ENCODE results near the gene KRTAP5-6.

The KRTAP5-6 gene

GRCh38 chr11:1734641-1735081 is 37.7 kb downstream of the KRTAP5-6 start:
- DNase-seq: no peak

DNA sequence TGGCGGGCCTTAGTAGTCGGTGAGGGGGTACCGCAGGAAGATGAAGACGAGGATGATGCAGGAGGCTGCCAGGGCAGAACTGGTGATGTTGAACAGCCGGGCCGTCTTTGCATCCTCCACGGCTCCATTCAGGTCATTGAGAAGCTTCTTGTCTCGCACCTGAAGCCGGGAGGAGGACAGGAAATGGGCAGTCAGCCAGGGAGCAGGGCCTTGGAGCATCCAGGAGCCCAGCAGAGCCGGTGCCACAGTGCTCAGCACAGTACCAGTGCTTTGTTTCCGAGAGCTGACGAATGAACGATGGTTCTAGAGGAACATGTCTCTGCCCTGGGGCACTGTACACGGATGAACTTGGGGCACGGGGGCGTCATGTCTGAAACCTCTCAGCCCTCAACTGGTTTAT is 38.3 kb downstream of the KRTAP5-6 start:
- DNase-seq: no peak

DNA sequence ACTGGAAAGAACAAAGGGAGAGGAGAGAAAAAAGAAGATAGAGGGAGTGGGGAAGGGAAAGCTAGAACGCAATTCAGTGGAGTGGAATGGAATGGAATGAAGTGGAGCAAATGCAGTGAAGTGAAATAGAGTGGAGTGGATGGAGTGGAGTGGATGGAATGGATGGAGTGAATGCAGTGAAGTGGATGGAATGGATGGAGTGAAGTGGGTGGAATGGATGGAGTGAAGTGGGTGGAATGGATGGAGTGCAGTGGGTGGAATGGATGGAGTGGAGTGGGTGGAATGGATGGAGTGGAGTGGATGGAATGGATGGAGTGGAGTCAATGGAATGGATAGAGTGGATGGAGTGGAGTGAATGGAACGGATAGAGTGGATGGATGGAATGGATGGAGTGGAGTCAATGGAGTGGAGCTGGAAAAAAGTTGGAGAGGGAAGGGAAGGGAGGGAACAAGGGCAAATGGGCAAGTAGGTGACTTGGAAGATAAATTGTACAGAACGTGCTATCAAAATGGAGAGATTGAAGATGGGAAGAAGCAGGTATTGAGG is 39.5 kb downstream of the KRTAP5-6 start:
- DNase-seq: no peak

- no peak for DNase-seq
Observed at GRCh38 chr11:1737080-1737757, 40.2 kb downstream of the KRTAP5-6 start.

DNA sequence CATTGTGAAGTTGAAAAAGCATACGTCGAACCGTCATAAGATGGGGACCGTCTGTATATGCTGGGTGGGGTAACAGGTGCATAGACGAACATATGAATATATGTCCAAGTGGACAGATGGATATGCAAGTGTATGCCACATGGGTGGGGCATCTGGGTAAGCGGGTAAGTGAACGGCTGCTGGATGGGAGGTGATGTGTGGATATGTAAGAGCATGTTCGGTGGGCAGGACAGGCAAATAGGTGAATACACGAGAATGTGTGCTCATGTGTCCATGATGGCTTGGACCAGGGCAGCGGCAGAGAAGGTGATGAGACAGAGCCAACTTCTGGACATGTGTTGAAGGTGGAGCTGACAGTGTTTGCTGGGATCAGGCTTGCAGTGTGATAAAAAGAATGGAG is 41.4 kb downstream of the KRTAP5-6 start:
- DNase-seq: no peak

GRCh38 chr11:1739576-1739975 is 42.6 kb downstream of the KRTAP5-6 start:
- no peak for DNase-seq

- no peak for DNase-seq
Observed at GRCh38 chr11:1740786-1741530, 44.0 kb downstream of the KRTAP5-6 start.

DNA sequence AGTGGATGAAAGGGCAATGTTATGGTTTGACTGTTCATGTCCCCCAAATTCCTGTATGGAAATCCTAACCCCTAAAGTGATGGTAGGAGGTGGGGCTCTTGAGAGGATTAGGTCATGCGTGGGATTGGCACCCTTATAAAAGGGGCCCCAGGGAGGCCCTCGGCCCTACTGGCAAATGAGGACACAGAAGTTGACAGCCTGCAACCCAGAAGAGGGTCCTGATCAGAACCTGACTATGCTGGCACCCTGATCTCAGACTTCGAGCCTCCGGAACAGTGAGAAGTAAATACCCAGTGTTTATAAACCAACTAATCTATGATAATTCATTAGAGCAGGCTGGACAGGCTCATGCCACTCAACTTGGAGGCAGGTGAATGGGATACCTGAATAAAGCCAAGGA is 44.7 kb downstream of the KRTAP5-6 start:
- DNase-seq: no peak

DNA sequence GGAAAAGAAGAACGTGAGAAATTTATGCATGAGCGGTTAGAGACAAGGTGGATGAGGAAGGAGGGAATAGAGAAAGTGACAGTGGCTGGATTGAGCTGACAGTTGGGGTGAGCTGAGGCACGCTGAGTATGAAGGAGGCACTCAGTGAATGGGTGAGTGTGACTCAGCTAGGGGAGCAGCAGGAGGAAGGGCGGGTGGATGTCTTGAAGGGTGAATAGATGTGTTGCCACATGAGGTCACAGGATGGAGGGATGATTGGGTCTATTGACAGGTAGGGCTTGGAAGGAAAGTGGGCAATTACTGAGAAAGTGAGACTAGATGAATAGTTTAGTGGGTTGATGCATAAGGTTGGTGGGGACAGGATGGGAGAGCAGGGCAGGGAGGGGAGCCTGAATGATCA is 45.4 kb downstream of the KRTAP5-6 start:
- DNase-seq: no peak

DNA sequence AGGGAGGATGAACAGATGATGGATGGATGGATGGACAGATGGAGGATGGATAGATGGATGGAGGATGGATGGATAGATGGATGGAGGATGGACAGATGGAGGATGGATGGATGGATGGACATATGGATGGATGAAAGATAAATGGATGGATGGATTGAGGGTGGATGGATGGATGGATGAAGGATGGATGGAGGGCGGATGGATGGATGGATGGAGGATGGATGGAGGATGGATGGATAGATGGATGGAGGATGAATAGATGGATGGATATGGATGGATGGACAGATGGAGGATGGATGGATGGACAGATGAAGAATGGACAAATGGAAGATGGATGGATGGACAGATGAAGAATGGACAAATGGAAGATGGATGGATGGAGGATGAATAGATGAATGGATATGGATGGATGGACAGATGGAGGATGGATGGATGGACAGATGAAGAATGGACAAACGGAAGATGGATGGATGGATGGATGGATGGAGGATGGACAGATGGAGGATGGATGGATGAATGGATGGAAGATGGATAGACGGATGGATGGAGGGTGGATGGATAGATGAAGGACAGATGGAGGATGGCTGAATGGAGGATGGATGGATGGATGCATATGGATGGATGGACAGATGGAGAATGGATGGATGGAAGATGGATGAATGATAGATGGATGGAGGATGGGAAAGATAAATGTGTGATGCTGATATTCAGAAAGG is 46.0 kb downstream of the KRTAP5-6 start:
- DNase-seq: no peak

DNA sequence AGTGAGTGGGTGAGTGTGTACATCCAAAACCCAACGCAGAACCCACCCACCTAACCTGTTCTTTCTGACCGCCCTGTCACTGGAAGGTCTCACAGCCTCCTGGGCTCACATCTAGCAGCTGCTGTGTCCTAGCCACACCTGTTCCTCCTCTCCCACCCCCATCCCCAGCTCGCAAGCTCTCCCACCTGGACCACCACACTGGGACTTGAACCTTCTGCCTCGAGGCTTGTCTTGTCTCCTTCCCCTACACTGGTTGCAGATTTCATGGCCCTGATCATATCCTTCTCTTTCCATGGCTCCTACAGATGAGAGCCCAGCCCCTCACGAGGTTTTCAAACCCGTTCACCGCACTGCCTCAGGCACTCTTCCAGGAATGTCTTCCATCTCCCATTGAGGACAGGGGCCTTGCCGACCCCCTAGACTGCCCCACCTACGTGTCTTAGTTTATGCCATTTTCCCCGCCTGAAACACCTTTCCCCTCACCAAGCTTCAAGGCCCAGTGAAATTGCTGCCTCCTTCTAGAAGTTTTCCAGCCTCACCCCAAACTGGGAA is 46.7 kb downstream of the KRTAP5-6 start:
- no peak for DNase-seq

DNA sequence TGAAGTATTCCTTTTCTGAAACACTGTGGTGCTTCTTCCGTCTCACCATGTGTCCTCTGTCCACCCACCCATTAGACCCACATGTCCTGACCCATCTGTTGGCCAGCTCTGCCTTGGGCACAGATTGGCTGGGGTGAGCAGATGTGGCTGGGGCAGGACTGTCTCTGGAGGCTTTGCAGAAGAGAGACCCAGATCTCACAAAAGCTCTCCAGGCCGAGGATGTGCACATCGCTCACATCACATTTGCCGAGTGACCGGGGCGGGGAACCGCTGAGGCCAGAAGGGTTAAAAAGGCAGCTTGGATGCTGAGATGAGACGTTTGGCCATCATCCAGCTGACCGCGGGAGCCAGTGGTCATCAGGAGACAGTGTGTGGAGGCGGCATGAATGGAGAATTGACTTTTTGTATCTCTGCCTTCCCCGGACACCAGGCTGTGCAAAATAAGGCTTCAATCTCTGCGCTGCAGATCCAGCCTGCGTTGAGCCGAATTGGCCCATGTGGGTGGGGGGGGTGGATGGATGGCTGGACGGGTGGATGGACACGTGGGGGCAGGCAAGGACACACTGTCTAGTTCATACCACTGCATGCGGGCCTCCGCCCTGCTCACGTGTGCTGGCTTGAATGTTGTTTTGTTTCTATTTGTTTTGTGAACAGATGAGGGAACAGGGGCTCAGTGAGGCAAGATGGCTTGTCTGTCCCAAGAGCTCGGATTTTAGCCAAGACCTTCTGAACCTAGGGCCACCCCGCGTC is 47.3 kb downstream of the KRTAP5-6 start:
- no peak for DNase-seq

- DNase-seq: no peak
Observed at GRCh38 chr11:1744891-1745700, 48.1 kb downstream of the KRTAP5-6 start.

DNA sequence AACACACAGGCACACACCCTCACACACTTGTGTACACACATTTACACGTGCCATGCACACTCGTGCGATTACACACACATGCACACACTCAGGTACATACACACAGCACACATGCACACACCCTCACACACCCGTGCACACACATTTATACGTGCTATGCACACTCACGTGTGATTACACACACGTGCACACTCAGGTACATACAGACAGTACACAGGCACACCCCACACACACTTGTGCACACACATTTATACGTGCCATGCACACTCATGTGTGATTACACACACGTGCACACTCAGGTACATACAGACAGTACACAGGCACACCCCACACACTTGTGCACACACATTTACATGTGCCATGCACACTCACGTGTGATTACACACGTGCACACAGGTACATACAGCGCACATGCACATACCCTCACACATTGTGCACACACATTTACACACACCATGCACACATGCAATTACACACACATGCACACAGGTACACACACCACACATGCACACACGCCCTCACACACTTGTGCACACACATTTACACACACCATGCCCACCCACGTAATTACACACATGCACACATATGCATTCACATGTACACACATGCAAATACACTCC is 48.8 kb downstream of the KRTAP5-6 start:
- no peak for DNase-seq

- DNase-seq: no peak
Observed at GRCh38 chr11:1746511-1746931, 49.5 kb downstream of the KRTAP5-6 start.

GRCh38 chr11:1746956-1747752 is 50.2 kb downstream of the KRTAP5-6 start:
- no peak for DNase-seq

Measured in stimulated activated CD4-positive, alpha-beta T cell treated with anti-CD3 and anti-CD28 coated beads, Interleukin-4, amount 100 ng/mL, for 1 hour (primary cell).